Measurements from ENCODE around the gene STX17. TPM values are rescaled to one million over a fixed set of nuclear protein-coding genes. Genes with fewer than 3 reads are reported as not detected.

Gene STX17
- total and polyA plus RNA-seq, 11 donors = 5.8 to 29.1 (median 20.4) TPM

GRCh38 chr9:99998266-99998665, 91.8 kb downstream of the STX17 start:
- Histone ChIP-seq H3K27ac (no peak overlapping the region), H3K27me3 (no peaks in the 10 kb centered on the region), H3K4me3 (no peak overlapping the region), H3K9me3 (peaks cover 0 to 26% (median 7%) of the 10 kb centered on the region in 12 donors), H3K36me3 (peaks cover 0 to 20% (median 3%) of the 10 kb centered on the region in 9 donors), H3K4me1 (no peaks in the 10 kb centered on the region)
- ATAC-seq = no peak
- TF ChIP-seq CTCF (IDR thresholded peaks at IDR 0.05) (no peak), POLR2A (IDR thresholded peaks at IDR 0.05) (no peak)
- intact Hi-C loops (cut with DNase I) = no loop called here
- DNase-seq = no peak
- 87 to 94% (median 91%) methylated on average over 22 of the region's 22 CpGs for WGBS, 4 donors

GRCh38 chr9:99998866-99999265, 92.4 kb downstream of the STX17 start:
- 97% methylated on average over 24 to 26 of the region's 26 CpGs for WGBS, 4 donors
- TF ChIP-seq CTCF (IDR thresholded peaks at IDR 0.05) = no peak
- no peak for TF ChIP-seq POLR2A (IDR thresholded peaks at IDR 0.05)
- H3K27me3 ChIP-seq = no peaks in the 10 kb centered on the region

GRCh38 chr9:99999797-100000196, 93.3 kb downstream of the STX17 start:
- Histone ChIP-seq H3K4me1 (no peaks in the 10 kb centered on the region), H3K4me3 (no peak overlapping the region), H3K27ac (no peak overlapping the region), H3K27me3 (no peaks in the 10 kb centered on the region), H3K9me3 (peaks cover 0 to 14% (median 2%) of the 10 kb centered on the region in 12 donors), H3K36me3 (peaks cover 0 to 32% (median 13%) of the 10 kb centered on the region in 9 donors)
- TF ChIP-seq POLR2A (IDR thresholded peaks at IDR 0.05) = no peak
- no peak for TF ChIP-seq CTCF (IDR thresholded peaks at IDR 0.05)
- DNase-seq = no peak
- intact Hi-C loops (cut with DNase I) = loop anchor here in 1 of 10 donors (10.0 kb wide), 1 partner anchor 195 kb away; no protein-coding TSS in a partner anchor
- 97 to 100% (median 99%) methylated on average over 5 of the region's 5 CpGs for WGBS, 4 donors
- ATAC-seq = no peak

More at GRCh38 chr9:99998866-99999265, 92.4 kb downstream of the STX17 start:
- no peak for ATAC-seq
- no peak overlapping the region for H3K27ac ChIP-seq
- peaks cover 0 to 24% (median 4%) of the 10 kb centered on the region in 12 donors for H3K9me3 ChIP-seq
- no peaks in the 10 kb centered on the region for H3K4me1 ChIP-seq
- H3K36me3 ChIP-seq = peaks cover 0 to 26% (median 8%) of the 10 kb centered on the region in 9 donors
- DNase-seq = no peak
- no peak overlapping the region for H3K4me3 ChIP-seq
- intact Hi-C loops (cut with DNase I) = no loop called here

- 62 to 75% (median 70%) methylated on average over 1 of the region's 1 CpG for WGBS, 4 donors
- intact Hi-C loops (cut with DNase I) = loop anchor here in 5 of 10 donors (5.0 to 10.0 kb wide), 6 partner anchors 186 to 829 kb away; partner anchors contain the start of gene NR4A3 (in 2 of the 5)
- no peak for ATAC-seq
- TF ChIP-seq POLR2A (IDR thresholded peaks at IDR 0.05) (no peak), CTCF (IDR thresholded peaks at IDR 0.05) (peak; percentile 19 to 62 (median 48))
- Histone ChIP-seq H3K27ac (no peak overlapping the region), H3K36me3 (peaks cover 0 to 49% (median 39%) of the 10 kb centered on the region in 9 donors), H3K4me3 (no peak overlapping the region), H3K9me3 (peaks cover 0 to 16% (median 7%) of the 10 kb centered on the region in 12 donors), H3K27me3 (no peaks in the 10 kb centered on the region), H3K4me1 (no peaks in the 10 kb centered on the region)
- no peak for DNase-seq
These were observed 104.7 kb downstream of the STX17 start for GRCh38 chr9:100011062-100011681.
